Measurements from ENCODE around the gene PDAP1. TPM values are rescaled to one million over a fixed set of nuclear protein-coding genes. Genes with fewer than 3 reads are reported as not detected.

PDAP1 gene
- total and polyA plus RNA-seq, 9 of the 15 experiments (the other 6 are each of a cell fraction or from before 2014, with no cell fraction given): 10.2 to 315 (median 129) TPM

- TF ChIP-seq, protein P1, sequence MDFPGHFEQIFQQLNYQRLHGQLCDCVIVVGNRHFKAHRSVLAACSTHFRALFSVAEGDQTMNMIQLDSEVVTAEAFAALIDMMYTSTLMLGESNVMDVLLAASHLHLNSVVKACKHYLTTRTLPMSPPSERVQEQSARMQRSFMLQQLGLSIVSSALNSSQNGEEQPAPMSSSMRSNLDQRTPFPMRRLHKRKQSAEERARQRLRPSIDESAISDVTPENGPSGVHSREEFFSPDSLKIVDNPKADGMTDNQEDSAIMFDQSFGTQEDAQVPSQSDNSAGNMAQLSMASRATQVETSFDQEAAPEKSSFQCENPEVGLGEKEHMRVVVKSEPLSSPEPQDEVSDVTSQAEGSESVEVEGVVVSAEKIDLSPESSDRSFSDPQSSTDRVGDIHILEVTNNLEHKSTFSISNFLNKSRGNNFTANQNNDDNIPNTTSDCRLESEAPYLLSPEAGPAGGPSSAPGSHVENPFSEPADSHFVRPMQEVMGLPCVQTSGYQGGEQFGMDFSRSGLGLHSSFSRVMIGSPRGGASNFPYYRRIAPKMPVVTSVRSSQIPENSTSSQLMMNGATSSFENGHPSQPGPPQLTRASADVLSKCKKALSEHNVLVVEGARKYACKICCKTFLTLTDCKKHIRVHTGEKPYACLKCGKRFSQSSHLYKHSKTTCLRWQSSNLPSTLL (IDR thresholded peaks at IDR 0.05): no peak
- TF ChIP-seq GTF2A2 (tag; IDR thresholded peaks at IDR 0.05): no peak
- TF ChIP-seq DPF2 (IDR thresholded peaks at IDR 0.05): peak; percentile 29; the same call in 1 of the 2 replicates
- TF ChIP-seq, protein P2, sequence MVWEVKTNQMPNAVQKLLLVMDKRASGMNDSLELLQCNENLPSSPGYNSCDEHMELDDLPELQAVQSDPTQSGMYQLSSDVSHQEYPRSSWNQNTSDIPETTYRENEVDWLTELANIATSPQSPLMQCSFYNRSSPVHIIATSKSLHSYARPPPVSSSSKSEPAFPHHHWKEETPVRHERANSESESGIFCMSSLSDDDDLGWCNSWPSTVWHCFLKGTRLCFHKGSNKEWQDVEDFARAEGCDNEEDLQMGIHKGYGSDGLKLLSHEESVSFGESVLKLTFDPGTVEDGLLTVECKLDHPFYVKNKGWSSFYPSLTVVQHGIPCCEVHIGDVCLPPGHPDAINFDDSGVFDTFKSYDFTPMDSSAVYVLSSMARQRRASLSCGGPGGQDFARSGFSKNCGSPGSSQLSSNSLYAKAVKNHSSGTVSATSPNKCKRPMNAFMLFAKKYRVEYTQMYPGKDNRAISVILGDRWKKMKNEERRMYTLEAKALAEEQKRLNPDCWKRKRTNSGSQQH (CRISPR knock-in tag; IDR thresholded peaks at IDR 0.05): no peak
- no peak for TF ChIP-seq KLF1 (tag; IDR thresholded peaks at IDR 0.05)
- TF ChIP-seq HNRNPUL1 (IDR thresholded peaks at IDR 0.05; ENCODE audit: low read length): no peak
- TF ChIP-seq, protein P3, sequence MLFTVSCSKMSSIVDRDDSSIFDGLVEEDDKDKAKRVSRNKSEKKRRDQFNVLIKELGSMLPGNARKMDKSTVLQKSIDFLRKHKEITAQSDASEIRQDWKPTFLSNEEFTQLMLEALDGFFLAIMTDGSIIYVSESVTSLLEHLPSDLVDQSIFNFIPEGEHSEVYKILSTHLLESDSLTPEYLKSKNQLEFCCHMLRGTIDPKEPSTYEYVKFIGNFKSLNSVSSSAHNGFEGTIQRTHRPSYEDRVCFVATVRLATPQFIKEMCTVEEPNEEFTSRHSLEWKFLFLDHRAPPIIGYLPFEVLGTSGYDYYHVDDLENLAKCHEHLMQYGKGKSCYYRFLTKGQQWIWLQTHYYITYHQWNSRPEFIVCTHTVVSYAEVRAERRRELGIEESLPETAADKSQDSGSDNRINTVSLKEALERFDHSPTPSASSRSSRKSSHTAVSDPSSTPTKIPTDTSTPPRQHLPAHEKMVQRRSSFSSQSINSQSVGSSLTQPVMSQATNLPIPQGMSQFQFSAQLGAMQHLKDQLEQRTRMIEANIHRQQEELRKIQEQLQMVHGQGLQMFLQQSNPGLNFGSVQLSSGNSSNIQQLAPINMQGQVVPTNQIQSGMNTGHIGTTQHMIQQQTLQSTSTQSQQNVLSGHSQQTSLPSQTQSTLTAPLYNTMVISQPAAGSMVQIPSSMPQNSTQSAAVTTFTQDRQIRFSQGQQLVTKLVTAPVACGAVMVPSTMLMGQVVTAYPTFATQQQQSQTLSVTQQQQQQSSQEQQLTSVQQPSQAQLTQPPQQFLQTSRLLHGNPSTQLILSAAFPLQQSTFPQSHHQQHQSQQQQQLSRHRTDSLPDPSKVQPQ (CRISPR knock-in tag; IDR thresholded peaks at IDR 0.05; ENCODE audit: borderline replicate concordance): no peak
- no peak for TF ChIP-seq TAF9B (IDR thresholded peaks at IDR 0.05; ENCODE audit: partially characterized antibody)
- no peak for TF ChIP-seq ZNF354B (CRISPR knock-in tag; IDR thresholded peaks at IDR 0.05)
- TF ChIP-seq ZNF717 (CRISPR knock-in tag; IDR thresholded peaks at IDR 0.05): no peak
- TF ChIP-seq TEAD2 (tag; IDR thresholded peaks at IDR 0.05): no peak
- TF ChIP-seq, protein P4, sequence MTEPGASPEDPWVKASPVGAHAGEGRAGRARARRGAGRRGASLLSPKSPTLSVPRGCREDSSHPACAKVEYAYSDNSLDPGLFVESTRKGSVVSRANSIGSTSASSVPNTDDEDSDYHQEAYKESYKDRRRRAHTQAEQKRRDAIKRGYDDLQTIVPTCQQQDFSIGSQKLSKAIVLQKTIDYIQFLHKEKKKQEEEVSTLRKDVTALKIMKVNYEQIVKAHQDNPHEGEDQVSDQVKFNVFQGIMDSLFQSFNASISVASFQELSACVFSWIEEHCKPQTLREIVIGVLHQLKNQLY (CRISPR knock-in tag; conservative IDR thresholded peaks at IDR 0.05): no peak
- TF ChIP-seq, protein P5, sequence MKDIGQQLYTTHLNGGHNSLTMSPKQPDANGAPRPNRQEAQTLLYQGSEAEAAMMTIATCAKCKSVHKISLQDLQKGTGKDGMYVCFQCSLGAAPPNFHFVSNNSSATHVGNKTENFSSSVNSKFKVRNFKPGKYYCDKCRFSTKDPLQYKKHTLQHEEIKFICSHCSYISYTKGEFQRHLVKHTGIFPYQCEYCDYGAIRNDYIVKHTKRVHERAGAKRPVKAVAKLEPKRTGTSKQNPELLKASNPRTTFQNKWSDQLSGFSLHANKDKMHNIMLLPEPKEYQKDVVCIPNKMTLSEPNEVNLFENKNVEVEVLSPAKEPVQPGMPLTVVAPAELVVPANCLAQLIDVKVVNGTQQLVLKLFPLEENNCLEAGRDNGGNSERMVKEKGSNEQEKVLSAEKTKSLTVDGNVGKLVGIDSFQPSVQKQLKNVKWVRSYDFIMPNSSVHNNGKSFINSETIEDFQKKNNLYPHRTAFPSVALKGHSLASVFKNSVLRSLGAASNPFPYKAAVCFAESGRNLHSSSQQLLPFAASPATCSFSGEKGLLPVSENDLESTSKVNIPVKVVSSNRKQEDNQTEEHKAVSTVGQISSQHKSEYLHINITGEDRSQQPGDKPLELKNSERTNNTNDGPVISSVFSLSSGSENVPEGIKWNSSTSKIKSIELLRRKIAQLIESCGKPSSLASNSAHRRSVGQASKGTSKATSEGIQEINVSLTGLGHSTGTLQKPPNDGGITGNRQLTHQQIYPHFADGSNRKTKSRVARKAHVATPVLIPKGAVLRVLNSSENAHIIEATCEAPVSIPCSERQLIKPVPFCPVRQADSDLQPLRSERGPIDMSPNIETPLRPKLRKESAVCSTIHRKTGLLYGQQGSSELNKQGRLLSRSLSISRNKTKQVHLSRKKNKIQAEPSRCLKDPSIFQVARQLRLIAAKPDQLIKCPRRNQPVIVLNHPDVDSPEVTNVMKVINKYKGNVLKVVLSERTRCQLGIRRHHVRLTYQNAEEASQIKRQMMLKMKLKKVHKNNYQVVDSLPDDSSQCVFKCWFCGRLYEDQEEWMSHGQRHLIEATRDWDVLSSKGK (CRISPR knock-in tag; IDR thresholded peaks at IDR 0.05): no peak
- peak; percentile 96 to 97 for TF ChIP-seq MAZ (CRISPR knock-in tag; conservative IDR thresholded peaks at IDR 0.05 in 1 of 2, IDR thresholded peaks at IDR 0.05 in 1 of 2)
- TF ChIP-seq, protein P6, sequence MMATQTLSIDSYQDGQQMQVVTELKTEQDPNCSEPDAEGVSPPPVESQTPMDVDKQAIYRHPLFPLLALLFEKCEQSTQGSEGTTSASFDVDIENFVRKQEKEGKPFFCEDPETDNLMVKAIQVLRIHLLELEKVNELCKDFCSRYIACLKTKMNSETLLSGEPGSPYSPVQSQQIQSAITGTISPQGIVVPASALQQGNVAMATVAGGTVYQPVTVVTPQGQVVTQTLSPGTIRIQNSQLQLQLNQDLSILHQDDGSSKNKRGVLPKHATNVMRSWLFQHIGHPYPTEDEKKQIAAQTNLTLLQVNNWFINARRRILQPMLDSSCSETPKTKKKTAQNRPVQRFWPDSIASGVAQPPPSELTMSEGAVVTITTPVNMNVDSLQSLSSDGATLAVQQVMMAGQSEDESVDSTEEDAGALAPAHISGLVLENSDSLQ (IDR thresholded peaks at IDR 0.05): no peak
Measured at GRCh38 chr7:99375070-99375807, 33.2 kb downstream of the PDAP1 start (continued).

All from K562 (cell line).